AG04449 (cell line): ENCODE results near the gene MYBPC2.
A peak's percentile ranks its signal among the peaks of the same experiment; 100 is the strongest.

Experiments used
- CTCF ChIA-PET: fragments of 350-600 bp; formaldehyde crosslinking; extraction: SDS; loops from one replicate; lab custom pipeline; 2021; ENCODE audit warnings: antibody characterized with exemption; lab: Yijun Ruan, JAX
- POLR2A ChIA-PET: fragments of 400-600, 350-600 bp; formaldehyde crosslinking; extraction: SDS; loops from one replicate; lab custom pipeline; 2020; ENCODE audit warnings: antibody characterized with exemption, inconsistent platforms; lab: Yijun Ruan, JAX
- DNase-seq: peaks from one replicate; pipeline ENCODE4 v3.0.0-alpha.2; 2010; ENCODE audit warnings: low read depth, low spot score
- H3K4me3 ChIP-seq: 2 replicates; pipeline ENCODE4 v1.5.1; 2011; ENCODE audit warnings: low read depth, mild to moderate bottlenecking, control low read depth, low read length
- TF ChIP-seq, protein P1 (sequence below): IDR thresholded peaks from one replicate; pipeline ENCODE4 v1.5.1; 2011; ENCODE audit warnings: mild to moderate bottlenecking, moderate library complexity, low read length, control low read depth, inconsistent platforms; ENCODE audit not compliant: insufficient read depth; ENCODE audit errors: missing control alignments

Gene MYBPC2

DNA sequence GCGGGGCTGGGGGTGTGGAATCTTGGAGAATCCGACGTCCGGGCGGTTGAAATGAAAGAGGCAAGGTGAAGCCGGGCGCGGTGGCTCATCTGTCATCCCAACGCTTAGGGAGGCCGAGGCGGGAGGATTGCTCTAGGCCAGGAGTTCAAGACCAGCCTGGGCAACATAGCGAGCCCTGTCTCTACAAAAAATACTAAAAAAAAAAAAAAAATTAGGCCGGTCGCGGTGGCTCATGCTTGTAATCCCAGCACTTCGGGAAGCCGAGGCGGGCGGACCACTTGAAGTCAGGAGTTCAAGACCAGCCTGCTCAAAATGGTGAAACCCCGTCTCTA, 44.2 kb downstream of the MYBPC2 start:
- ChIA-PET CTCF (interaction anchor here (1.1 kb wide), 1 partner anchor 16 kb away, joined by 5 read pairs; no protein-coding TSS in a partner anchor), POLR2A (no interaction called here)
- peak overlapping the region; percentile 91 for H3K4me3 ChIP-seq
- DNase-seq = no peak
- TF ChIP-seq, protein P1, sequence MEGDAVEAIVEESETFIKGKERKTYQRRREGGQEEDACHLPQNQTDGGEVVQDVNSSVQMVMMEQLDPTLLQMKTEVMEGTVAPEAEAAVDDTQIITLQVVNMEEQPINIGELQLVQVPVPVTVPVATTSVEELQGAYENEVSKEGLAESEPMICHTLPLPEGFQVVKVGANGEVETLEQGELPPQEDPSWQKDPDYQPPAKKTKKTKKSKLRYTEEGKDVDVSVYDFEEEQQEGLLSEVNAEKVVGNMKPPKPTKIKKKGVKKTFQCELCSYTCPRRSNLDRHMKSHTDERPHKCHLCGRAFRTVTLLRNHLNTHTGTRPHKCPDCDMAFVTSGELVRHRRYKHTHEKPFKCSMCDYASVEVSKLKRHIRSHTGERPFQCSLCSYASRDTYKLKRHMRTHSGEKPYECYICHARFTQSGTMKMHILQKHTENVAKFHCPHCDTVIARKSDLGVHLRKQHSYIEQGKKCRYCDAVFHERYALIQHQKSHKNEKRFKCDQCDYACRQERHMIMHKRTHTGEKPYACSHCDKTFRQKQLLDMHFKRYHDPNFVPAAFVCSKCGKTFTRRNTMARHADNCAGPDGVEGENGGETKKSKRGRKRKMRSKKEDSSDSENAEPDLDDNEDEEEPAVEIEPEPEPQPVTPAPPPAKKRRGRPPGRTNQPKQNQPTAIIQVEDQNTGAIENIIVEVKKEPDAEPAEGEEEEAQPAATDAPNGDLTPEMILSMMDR = no peak

DNA sequence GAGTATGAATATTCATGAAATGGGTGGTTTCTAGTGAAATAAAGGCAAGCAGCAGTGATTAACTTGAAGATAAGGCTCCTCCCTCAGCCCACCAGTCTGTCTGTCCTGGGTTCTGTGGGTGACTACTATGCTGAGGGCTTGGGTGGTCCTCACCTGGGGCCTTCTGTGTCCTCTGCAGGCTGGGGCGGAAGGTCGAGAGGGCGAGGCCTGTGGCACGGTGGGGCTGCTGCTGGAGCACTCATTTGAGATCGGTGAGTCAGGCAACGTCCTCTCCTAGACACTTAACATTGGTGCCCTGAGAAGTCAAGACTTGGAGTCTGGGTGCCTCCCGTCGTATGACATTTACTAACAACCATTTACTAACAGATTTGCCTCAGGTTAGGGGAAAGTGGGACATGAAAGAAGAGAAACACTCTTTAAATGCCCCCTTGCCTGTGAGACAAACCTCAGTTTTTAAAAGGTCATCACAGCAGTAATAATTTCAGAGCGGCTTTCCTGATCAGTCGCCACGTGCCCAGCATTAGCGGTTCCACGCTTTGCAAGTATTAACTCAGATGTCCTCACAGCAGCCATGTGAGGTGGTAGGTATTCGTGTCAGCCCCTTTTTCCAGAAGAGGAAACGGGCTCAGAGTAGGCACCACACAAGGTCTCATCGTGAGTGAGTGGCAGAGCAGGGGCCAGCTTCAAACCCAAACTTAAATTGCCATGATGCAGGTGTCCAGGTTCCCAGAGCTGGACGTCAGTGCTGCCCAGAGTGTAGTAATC, 45.2 kb downstream of the MYBPC2 start:
- no peak for DNase-seq
- ChIA-PET CTCF (interaction anchor here (0.9 to 2.6 kb wide), 8 partner anchors 15 to 120 kb away, joined by 3 to 25 read pairs (median 4); partner anchors contain the start of gene JOSD2), POLR2A (no interaction called here)
- TF ChIP-seq, protein P1 = no peak
- H3K4me3 ChIP-seq = peak overlapping the region; percentile 91

DNA sequence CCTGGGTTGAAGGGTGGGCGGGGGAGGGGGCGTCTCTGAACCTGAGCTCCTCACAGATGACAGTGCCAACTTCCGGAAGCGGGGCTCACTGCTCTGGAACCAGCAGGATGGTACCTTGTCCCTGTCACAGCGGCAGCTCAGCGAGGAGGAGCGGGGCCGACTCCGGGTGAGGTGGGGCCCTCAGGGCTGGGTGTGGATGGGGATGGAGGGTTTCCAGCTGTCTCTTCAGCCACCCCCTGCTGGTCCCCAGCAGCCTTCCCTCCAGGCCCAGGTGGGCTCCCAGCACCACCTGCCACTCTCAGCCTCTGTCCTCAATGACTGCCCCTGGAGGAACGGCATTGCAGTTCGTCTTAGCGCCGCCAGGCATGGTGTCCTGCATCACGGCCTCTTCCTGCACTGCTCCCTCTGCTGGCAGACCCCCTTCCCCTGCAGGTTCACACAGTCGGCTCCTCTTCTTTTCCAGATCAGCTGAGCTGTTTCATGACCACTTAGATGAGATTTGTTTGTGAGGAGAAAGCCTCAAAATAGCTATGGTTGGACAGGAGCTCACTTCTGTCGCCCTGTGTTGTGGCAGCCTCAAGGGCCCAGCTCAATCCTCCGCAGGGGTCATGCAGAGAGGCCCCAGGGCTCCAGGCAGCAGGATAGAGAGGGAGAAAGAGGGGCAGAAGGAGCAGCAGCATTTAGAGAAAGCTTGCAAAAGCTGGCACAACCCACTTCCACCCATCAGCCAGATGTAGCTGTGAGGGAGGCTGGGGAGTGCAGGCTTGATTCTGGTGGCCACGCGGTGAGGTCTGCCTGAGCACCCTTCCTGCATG, 46.4 kb downstream of the MYBPC2 start:
- POLR2A ChIA-PET = no interaction called here
- TF ChIP-seq, protein P1 = peak; percentile 68
- DNase-seq = no peak

DNA sequence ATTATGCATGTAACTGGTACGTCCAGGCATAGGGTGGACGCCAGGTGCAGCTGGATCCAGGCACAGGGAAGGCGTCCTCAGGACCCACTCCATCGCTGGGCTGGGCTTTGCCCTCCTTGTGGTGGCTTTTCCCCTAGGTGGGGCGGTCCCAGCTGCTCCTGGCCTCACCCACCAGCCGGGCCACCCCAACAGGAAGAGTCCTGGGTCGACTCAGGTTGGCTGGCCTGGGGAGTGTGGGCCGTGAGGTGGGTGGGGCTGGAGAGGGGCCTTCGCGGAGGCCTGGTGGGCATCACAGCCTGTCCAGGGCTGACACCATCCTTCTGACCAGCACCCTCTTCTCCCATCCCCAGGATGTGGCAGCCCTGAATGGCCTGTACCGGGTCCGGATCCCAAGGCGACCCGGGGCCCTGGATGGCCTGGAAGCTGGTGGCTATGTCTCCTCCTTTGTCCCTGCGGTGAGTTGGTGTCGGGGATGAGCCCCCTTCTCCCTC, 47.1 kb downstream of the MYBPC2 start:
- ChIA-PET POLR2A (no interaction called here), CTCF (interaction anchor here (1.3 to 2.6 kb wide), 4 partner anchors 76 to 130 kb away, joined by 3 to 25 read pairs (median 10); no protein-coding TSS in a partner anchor)
- TF ChIP-seq, protein P1 = no peak
- no peak overlapping the region for H3K4me3 ChIP-seq
- DNase-seq = no peak

More for the DNA sequence above, 46.4 kb downstream of the MYBPC2 start:
- H3K4me3 ChIP-seq = no peak overlapping the region
- CTCF ChIA-PET = interaction anchor here (0.6 to 2.6 kb wide), 11 partner anchors 15 to 129 kb away, joined by 3 to 25 read pairs (median 4); partner anchors contain the start of gene JOSD2

DNA sequence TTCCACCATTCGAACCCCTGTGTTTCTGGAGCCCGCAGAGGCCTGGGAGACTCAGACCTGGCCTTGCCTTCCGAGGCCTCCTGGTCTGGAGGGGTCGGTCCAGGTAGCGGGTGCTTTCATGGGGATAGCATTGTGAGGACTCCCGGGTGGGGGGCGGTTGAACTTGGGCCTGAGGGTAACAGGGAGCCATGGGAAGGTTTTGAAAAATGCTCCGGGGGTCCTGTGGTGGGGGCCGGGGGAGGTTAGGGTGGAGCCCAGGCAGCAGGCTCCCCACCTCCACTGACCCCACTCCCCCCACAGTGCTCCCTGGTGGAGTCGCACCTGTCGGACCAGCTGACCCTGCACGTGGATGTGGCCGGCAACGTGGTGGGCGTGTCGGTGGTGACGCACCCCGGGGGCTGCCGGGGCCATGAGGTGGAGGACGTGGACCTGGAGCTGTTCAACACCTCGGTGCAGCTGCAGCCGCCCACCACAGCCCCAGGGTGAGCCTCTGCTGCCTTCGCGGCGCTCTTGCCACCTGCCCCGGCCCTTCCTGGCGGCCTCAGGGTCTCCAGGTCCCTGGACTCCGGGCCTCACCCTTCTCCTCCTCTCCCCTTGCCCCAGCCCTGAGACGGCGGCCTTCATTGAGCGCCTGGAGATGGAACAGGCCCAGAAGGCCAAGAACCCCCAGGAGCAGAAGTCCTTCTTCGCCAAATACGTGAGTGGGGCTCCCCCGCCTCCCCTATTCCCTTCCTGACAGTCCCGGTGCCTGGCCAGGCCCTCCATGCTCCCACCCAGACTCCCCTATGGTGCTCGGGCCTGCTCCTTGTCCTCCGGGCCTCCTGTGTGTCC, 47.8 kb downstream of the MYBPC2 start:
- POLR2A ChIA-PET = interaction anchor here (0.6 kb wide), 1 partner anchor 183 kb away, joined by 3 read pairs; no protein-coding TSS in a partner anchor

More for the DNA sequence above, 47.8 kb downstream of the MYBPC2 start:
- TF ChIP-seq, protein P1 = no peak
- DNase-seq = no peak
- CTCF ChIA-PET = interaction anchor here (1.0 to 2.6 kb wide), 3 partner anchors 75 to 112 kb away, joined by 3 to 25 read pairs (median 6); no protein-coding TSS in a partner anchor
- no peak overlapping the region for H3K4me3 ChIP-seq
